GM19239 (cell line): ENCODE results near the gene TXNRD1.

Experiments used
- DNase-seq: peaks from one replicate; pipeline ENCODE4 v3.0.0; 2011; ENCODE audit warnings: low spot score; ENCODE audit not compliant: insufficient read length
- FAIRE-seq: peaks from 2 replicates; lab custom pipeline; 2011; peaks lifted over from hg19 to GRCh38; lab: Jason Lieb, UNC

TXNRD1 gene

GRCh38 chr12:104295954-104296353 lies 80.4 kb downstream of the TXNRD1 start:
- FAIRE-seq: no peak
- DNase-seq: no peak

GRCh38 chr12:104296718-104297117 lies 81.1 kb downstream of the TXNRD1 start:
- FAIRE-seq (no peak), DNase-seq (no peak)

GRCh38 chr12:104297477-104298113 lies 82.0 kb downstream of the TXNRD1 start:
- DNase-seq (no peak), FAIRE-seq (no peak)

- FAIRE-seq: no peak
- DNase-seq: no peak
Observed at GRCh38 chr12:104299842-104300481, 84.4 kb downstream of the TXNRD1 start.

GRCh38 chr12:104303538-104304151 lies 88.1 kb downstream of the TXNRD1 start, which contains the start of gene EID3:
TSS of gene EID3 (plus strand) at chr12:104303739. CDS start at chr12:104303935, 196 bp downstream.
- FAIRE-seq (peak; percentile 82), DNase-seq (peak; percentile 75)

- DNase-seq (no peak), FAIRE-seq (peak; percentile 42)
Observed at GRCh38 chr12:104304261-104305009, 88.9 kb downstream of the TXNRD1 start.

GRCh38 chr12:104305349-104305748 lies 89.8 kb downstream of the TXNRD1 start:
- FAIRE-seq: no peak
- DNase-seq: no peak

GRCh38 chr12:104306376-104306775 lies 90.8 kb downstream of the TXNRD1 start:
- DNase-seq (no peak), FAIRE-seq (no peak)

- FAIRE-seq (no peak), DNase-seq (no peak)
Observed at GRCh38 chr12:104306943-104307654, 91.5 kb downstream of the TXNRD1 start.

GRCh38 chr12:104307655-104308000 lies 92.0 kb downstream of the TXNRD1 start:
- FAIRE-seq (no peak), DNase-seq (no peak)

GRCh38 chr12:104309446-104309993 lies 93.9 kb downstream of the TXNRD1 start:
- no peak for FAIRE-seq

GRCh38 chr12:104310751-104311633 lies 95.4 kb downstream of the TXNRD1 start:
- DNase-seq: no peak
- no peak for FAIRE-seq

More at GRCh38 chr12:104309446-104309993, 93.9 kb downstream of the TXNRD1 start:
- DNase-seq: no peak

- no peak for FAIRE-seq
- no peak for DNase-seq
Observed at GRCh38 chr12:104312202-104312601, 96.6 kb downstream of the TXNRD1 start.

GRCh38 chr12:104312654-104313053 lies 97.1 kb downstream of the TXNRD1 start:
- FAIRE-seq: no peak

GRCh38 chr12:104313568-104314241 lies 98.1 kb downstream of the TXNRD1 start:
- no peak for FAIRE-seq
- no peak for DNase-seq

More at GRCh38 chr12:104312654-104313053, 97.1 kb downstream of the TXNRD1 start:
- DNase-seq: no peak

- DNase-seq: no peak
- no peak for FAIRE-seq
Observed at GRCh38 chr12:104314242-104314614, 98.6 kb downstream of the TXNRD1 start.

- FAIRE-seq (no peak), DNase-seq (no peak)
Observed at GRCh38 chr12:104315326-104316224, 100.0 kb downstream of the TXNRD1 start.
